Measurements from ENCODE around the gene TCERG1. TPM values are rescaled to one million over a fixed set of nuclear protein-coding genes. Genes with fewer than 3 reads are reported as not detected.
A peak's percentile ranks its signal among the peaks of the same experiment; 100 is the strongest.

TCERG1 gene
- total and polyA plus RNA-seq, 9 of the 15 experiments (the other 6 are each of a cell fraction or from before 2014, with no cell fraction given), result 50.3 to 148 (median 119) TPM

GRCh38 chr5:146475190-146475780 is 28.2 kb downstream of the TCERG1 start:
- in situ Hi-C loops (cut with MboI) (no loop called here), intact Hi-C loops (cut with micrococcal nuclease) (no loop called here)
- Histone ChIP-seq H3K79me2 (ENCODE audit: control insufficient read depth, insufficient read depth, low read length) (no peaks in the 10 kb centered on the region; the same call in 1 of the 3 replicates), H3K36me3 (ENCODE audit: control insufficient read depth, insufficient read depth, low read length) (peaks cover 94% of the 10 kb centered on the region), H3K4me2 (ENCODE audit: insufficient read depth, low read length) (no peak overlapping the region), H3K9ac (ENCODE audit: insufficient read depth in 1 of 2, low read depth in 2 of 2, low read length in 2 of 2) (no peak overlapping the region), H3K27me3 (ENCODE audit: control insufficient read depth in 2 of 2, insufficient read depth in 2 of 2, low read length in 2 of 2) (no peaks in the 10 kb centered on the region), H2AFZ (ENCODE audit: low read depth, low read length) (no peak overlapping the region), H3K4me3 (no peak overlapping the region), H3K27ac (ENCODE audit: extremely low read depth, low read depth, low read length) (no peak overlapping the region), H3K9me1 (ENCODE audit: control insufficient read depth, insufficient read depth, low read length) (no peaks in the 10 kb centered on the region), H3K4me1 (replicated peaks in 1 of 2; ENCODE audit: control insufficient read depth in 2 of 2, insufficient read depth in 2 of 2, low read length in 2 of 2) (no peaks in the 10 kb centered on the region), H3K9me3 (replicated peaks; ENCODE audit: control insufficient read depth, insufficient read depth, low read depth, low read length) (no peaks in the 10 kb centered on the region), H4K20me1 (replicated peaks; ENCODE audit: control insufficient read depth, insufficient read depth, low read length) (no peaks in the 10 kb centered on the region)
- peak; percentile 64 for ATAC-seq
- BruUV-seq (replicated peaks), result TSS peak; percentile 13
- FAIRE-seq, result no peak
- ChIA-PET CTCF (ENCODE audit: low intra/inter-chr PET ratio) (no interaction called here), POLR2A (interaction anchor here (1.1 to 1.6 kb wide), 2 partner anchors 8 to 14 kb away, joined by 3 read pairs; no protein-coding TSS in a partner anchor)
- DNase-seq (ENCODE audit: extremely low read depth in 1 of 4, low spot score in 3 of 4), result peak in 1 of 4 experiments; percentile 16
- 83% methylated on average over 4 of the region's 4 CpGs for WGBS (ENCODE audit: insufficient coverage, low coverage, missing lambda C conversion rate)
- TF ChIP-seq RAD21 (CRISPR knock-in tag; conservative IDR thresholded peaks at IDR 0.05 in 1 of 2, IDR thresholded peaks at IDR 0.05 in 1 of 2) (no peak), ZBTB43 (CRISPR knock-in tag; IDR thresholded peaks at IDR 0.05) (no peak), C11orf30 (IDR thresholded peaks at IDR 0.05; ENCODE audit: low read depth) (peak; percentile 27; the same call in 1 of the 2 replicates), ZNF316 (IDR thresholded peaks at IDR 0.05) (peak; percentile 56), MYNN (IDR thresholded peaks at IDR 0.05) (no peak), MYNN (CRISPR knock-in tag; IDR thresholded peaks at IDR 0.05) (no peak), CTCF (IDR thresholded peaks at IDR 0.05 in 2 of 3, conservative IDR thresholded peaks at IDR 0.05 in 1 of 3; ENCODE audit: insufficient read depth in 2 of 3, low read depth in 1 of 3, low read length in 3 of 3) (0 out of 6 replicates have a peak, but pooled peaks of 1 of the 3 experiments have one; percentile 39), FOXO4 (CRISPR knock-in tag; IDR thresholded peaks at IDR 0.05) (no peak), ARID2 (IDR thresholded peaks at IDR 0.05) (no peak), THAP12 (CRISPR knock-in tag; IDR thresholded peaks at IDR 0.05) (no peak), ZNF764 (CRISPR knock-in tag; IDR thresholded peaks at IDR 0.05; ENCODE audit: low read depth) (no peak)
